Kidney (tissue), 14 donors: Measurements from ENCODE around the gene TENM4. TPM values are rescaled to one million over a fixed set of nuclear protein-coding genes. Genes with fewer than 3 reads are reported as not detected.

Experiments used
- DNase-seq, 5 donors: peaks; one replicate each; pipeline ENCODE4 v3.0.0-alpha.2; 2013 to 2020
- FAIRE-seq: peaks from 2 replicates; lab custom pipeline; 2012; peaks lifted over from hg19 to GRCh38; lab: Jason Lieb, UNC
- H3K27ac ChIP-seq, 2 donors: one replicate each; pipeline ENCODE4 v1.7.0; 2013; ENCODE audit warnings: low read depth in 2 of 2, low read length in 2 of 2, inconsistent platforms in 1 of 2
- H3K27me3 ChIP-seq: one replicate; pipeline ENCODE4 v1.7.1; 2013; ENCODE audit warnings: low read length, inconsistent platforms; ENCODE audit not compliant: control insufficient read depth, insufficient read depth
- H3K36me3 ChIP-seq, 3 donors: one replicate each; pipeline versions ENCODE4 v1.7.0 to v1.7.1; 2013; ENCODE audit warnings: low read length in 3 of 3, control low read depth in 1 of 3, inconsistent platforms in 1 of 3; ENCODE audit not compliant: insufficient read depth in 3 of 3, control insufficient read depth in 2 of 3
- H3K4me1 ChIP-seq, 3 donors: one replicate each; pipeline versions ENCODE4 v1.7.0 to v1.7.1; 2013; ENCODE audit warnings: low read length in 3 of 3, inconsistent platforms in 1 of 3, low read depth in 1 of 3; ENCODE audit not compliant: control insufficient read depth in 2 of 3, insufficient read depth in 2 of 3
- H3K4me3 ChIP-seq, 3 donors: one replicate each; pipeline versions ENCODE4 v1.7.0 to v1.8.1; 2013; ENCODE audit warnings: low read length in 3 of 3, control low read depth in 1 of 3, inconsistent platforms in 1 of 3
- H3K9ac ChIP-seq, 3 donors: one replicate each; pipeline versions ENCODE4 v1.7.0 to v1.7.1; 2013; ENCODE audit warnings: low read length in 3 of 3, control low read depth in 1 of 3, inconsistent platforms in 1 of 3
- H3K9me3 ChIP-seq, 3 donors: one replicate each; pipeline versions ENCODE4 v1.7.0 to v1.7.1; 2013; ENCODE audit warnings: low read length in 3 of 3, control low read depth in 1 of 3, inconsistent platforms in 1 of 3; ENCODE audit not compliant: control insufficient read depth in 2 of 3, insufficient read depth in 1 of 3
- CTCF ChIP-seq: IDR thresholded peaks from 3 replicates; pipeline ENCODE4 v1.5.1; 2012; ENCODE audit warnings: mild to moderate bottlenecking, moderate library complexity, borderline replicate concordance; ENCODE audit not compliant: insufficient read depth; ENCODE audit errors: extremely low read depth
- intact Hi-C: fragments of 100-400 bp; cut with DNase I; formaldehyde crosslinking; loops from one replicate; pipeline ENCODE4 v1.11.1; 2022
- polyA plus RNA-seq: library from polyadenylated mRNA; stranded (reverse); fragments of 350-450 nt; fragmentation: Illumina TruSeq; extraction: RNeasy Lipid Tissue Mini Kit (QIAGEN cat#74804); gene quantifications from one replicate; pipeline ENCODE4 v1.2.3, GENCODE V29; 2014; ENCODE audit warnings: low read depth, low replicate concordance; ENCODE audit not compliant: insufficient read depth
- total RNA-seq: library from RNA; stranded (reverse); fragmentation: NEBNext Ultra II Directional; extraction: Animal tissue kit (Norgen Biotek cat#: 25700); gene quantifications from one replicate; pipeline ENCODE4 v1.2.1, GENCODE V29; 2021
- donor health status: control.
- donor health status: control.
- donor health status: control.
- donor health status: control.
- donor health status: control.
- donor health status: DM: yes; HTN: yes; CAD: no.
- donor health status: Normal renal cell carcinoma (clear cell type).

TENM4 gene
- total and polyA plus RNA-seq, 2 donors from 2014 or later, result 0.34 to 31.0 TPM

GRCh38 chr11:79461144-79461543 lies 20.3 kb upstream of the TENM4 start:
- Histone ChIP-seq H3K36me3 (no peaks in the 10 kb centered on the region), H3K27ac (no peak overlapping the region), H3K9ac (no peak overlapping the region), H3K4me3 (no peak overlapping the region), H3K27me3 (no peaks in the 10 kb centered on the region), H3K4me1 (no peaks in the 10 kb centered on the region), H3K9me3 (no peaks in the 10 kb centered on the region)
- TF ChIP-seq CTCF, result peak; percentile 53
- peak in 3 of 5 donors; percentile 39 to 76 (median 68) for DNase-seq
- FAIRE-seq, result peak; percentile 41
- intact Hi-C loops, result no loop called here

- DNase-seq (no peak), FAIRE-seq (no peak)
- Histone ChIP-seq H3K4me3 (no peak overlapping the region), H3K9me3 (no peaks in the 10 kb centered on the region), H3K27ac (no peak overlapping the region), H3K27me3 (no peaks in the 10 kb centered on the region), H3K4me1 (no peaks in the 10 kb centered on the region), H3K36me3 (no peaks in the 10 kb centered on the region), H3K9ac (no peak overlapping the region)
- intact Hi-C loops, result no loop called here
- no peak for TF ChIP-seq CTCF
Observed at GRCh38 chr11:79458709-79459108, 17.9 kb upstream of the TENM4 start.

- DNase-seq, result peak in 1 of 5 donors; percentile 39
- no peak overlapping the region for H3K4me3 ChIP-seq
- H3K27me3 ChIP-seq, result no peaks in the 10 kb centered on the region
- FAIRE-seq, result no peak
- no peaks in the 10 kb centered on the region for H3K9me3 ChIP-seq
- H3K9ac ChIP-seq, result no peak overlapping the region
- TF ChIP-seq CTCF, result no peak
- H3K27ac ChIP-seq, result no peak overlapping the region
- intact Hi-C loops, result no loop called here
- H3K36me3 ChIP-seq, result no peaks in the 10 kb centered on the region
- H3K4me1 ChIP-seq, result no peaks in the 10 kb centered on the region
Observed at GRCh38 chr11:79456501-79456900, 15.7 kb upstream of the TENM4 start.

GRCh38 chr11:79453617-79454016 lies 12.8 kb upstream of the TENM4 start:
- DNase-seq (no peak), FAIRE-seq (no peak)
- no peak for TF ChIP-seq CTCF
- Histone ChIP-seq H3K4me3 (no peak overlapping the region), H3K27ac (no peak overlapping the region), H3K9ac (no peak overlapping the region), H3K27me3 (no peaks in the 10 kb centered on the region), H3K9me3 (no peaks in the 10 kb centered on the region), H3K36me3 (no peaks in the 10 kb centered on the region), H3K4me1 (no peaks in the 10 kb centered on the region)
- intact Hi-C loops, result no loop called here
